Endothelial cell (in vitro differentiated cells): Measurements from ENCODE around the gene PBLD. TPM values are rescaled to one million over a fixed set of nuclear protein-coding genes. Genes with fewer than 3 reads are reported as not detected.

Experiments
- DNase-seq: peaks from one replicate; pipeline ENCODE4 v3.0.0; 2021; ENCODE audit warnings: low spot score
- H3K27ac Mint-ChIP-seq: one replicate; pipeline ENCODE4 v1.8.0; 2021; ENCODE audit warnings: mixed read lengths, inconsistent platforms; ENCODE audit not compliant: unreplicated experiment
- H3K27me3 Mint-ChIP-seq: one replicate; pipeline ENCODE4 v1.8.0; 2021; ENCODE audit warnings: mild to moderate bottlenecking, moderate library complexity, mixed read lengths, inconsistent platforms; ENCODE audit not compliant: unreplicated experiment
- H3K36me3 Mint-ChIP-seq: one replicate; pipeline ENCODE4 v1.8.0; 2021; ENCODE audit warnings: mild to moderate bottlenecking, low read depth, mixed read lengths, inconsistent platforms; ENCODE audit not compliant: unreplicated experiment
- H3K4me1 Mint-ChIP-seq: one replicate; pipeline ENCODE4 v1.8.0; 2021; ENCODE audit warnings: mild to moderate bottlenecking, mixed read lengths, inconsistent platforms; ENCODE audit not compliant: unreplicated experiment
- H3K4me3 Mint-ChIP-seq: one replicate; pipeline ENCODE4 v1.8.0; 2021; ENCODE audit warnings: mild to moderate bottlenecking, mixed read lengths, inconsistent platforms; ENCODE audit not compliant: unreplicated experiment
- H3K9me3 Mint-ChIP-seq: one replicate; pipeline ENCODE4 v1.8.0; 2021; ENCODE audit warnings: mixed read lengths, inconsistent platforms; ENCODE audit not compliant: unreplicated experiment
- total RNA-seq: library from RNA; stranded (reverse); fragmentation: NEBNext Ultra II Directional; extraction: Animal tissue kit (Norgen Biotek cat#: 25700); gene quantifications from one replicate; pipeline ENCODE4 v1.2.1, GENCODE V29; 2021; ENCODE audit not compliant: unreplicated experiment
- TF ChIP-seq, protein P1 (sequence below): fragments of 200-600 bp; sonication (generic); IDR thresholded peaks from one replicate; pipeline ENCODE4 v1.5.0; 2021; ENCODE audit warnings: antibody characterized with exemption; ENCODE audit not compliant: unreplicated experiment

Gene PBLD
- total RNA-seq, 1 donor from 2014 or later, result 3.2 TPM

DNA sequence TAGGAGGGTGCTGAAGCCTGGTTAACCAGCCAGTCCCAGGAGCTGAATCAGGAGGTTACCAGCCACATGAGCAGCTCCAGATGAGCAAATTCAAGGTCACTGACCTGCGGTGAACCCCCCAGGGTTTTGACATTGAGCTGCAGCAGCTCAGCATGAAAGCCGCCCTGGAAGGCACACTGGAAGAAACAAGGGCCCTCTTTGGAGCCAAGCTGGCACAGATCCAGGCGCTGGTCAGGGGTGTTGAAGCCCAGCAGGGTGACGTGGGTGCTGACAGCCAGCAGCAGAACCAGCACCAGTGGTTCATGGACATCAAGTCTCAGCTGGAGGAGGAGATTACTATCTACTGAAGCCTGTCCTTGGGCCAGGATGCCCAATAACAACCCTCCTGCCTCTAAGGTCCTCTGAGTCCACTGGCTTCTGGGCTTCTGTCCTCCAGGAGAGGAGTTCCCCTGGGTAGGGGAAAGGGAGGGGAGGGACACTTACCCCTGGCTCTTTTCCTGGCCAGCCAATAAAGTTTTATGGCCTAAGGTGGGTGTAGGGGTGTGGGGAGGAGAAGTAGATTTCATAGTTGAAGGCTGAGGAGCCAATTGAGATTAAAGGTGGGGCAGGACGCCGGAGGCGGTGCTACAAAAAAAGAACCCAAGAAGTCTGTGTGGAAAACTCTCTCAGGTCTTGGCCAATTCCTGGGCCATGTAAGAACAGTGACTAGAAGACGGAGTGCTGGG is 71.4 kb downstream of the PBLD start:
- no peak for DNase-seq
- Mint-ChIP-seq H3K36me3 (no peaks in the 10 kb centered on the region), H3K4me1 (no peaks in the 10 kb centered on the region), H3K9me3 (peaks cover 5% of the 10 kb centered on the region), H3K27me3 (no peaks in the 10 kb centered on the region), H3K27ac (no peak overlapping the region), H3K4me3 (no peak overlapping the region)
- TF ChIP-seq, protein P1, sequence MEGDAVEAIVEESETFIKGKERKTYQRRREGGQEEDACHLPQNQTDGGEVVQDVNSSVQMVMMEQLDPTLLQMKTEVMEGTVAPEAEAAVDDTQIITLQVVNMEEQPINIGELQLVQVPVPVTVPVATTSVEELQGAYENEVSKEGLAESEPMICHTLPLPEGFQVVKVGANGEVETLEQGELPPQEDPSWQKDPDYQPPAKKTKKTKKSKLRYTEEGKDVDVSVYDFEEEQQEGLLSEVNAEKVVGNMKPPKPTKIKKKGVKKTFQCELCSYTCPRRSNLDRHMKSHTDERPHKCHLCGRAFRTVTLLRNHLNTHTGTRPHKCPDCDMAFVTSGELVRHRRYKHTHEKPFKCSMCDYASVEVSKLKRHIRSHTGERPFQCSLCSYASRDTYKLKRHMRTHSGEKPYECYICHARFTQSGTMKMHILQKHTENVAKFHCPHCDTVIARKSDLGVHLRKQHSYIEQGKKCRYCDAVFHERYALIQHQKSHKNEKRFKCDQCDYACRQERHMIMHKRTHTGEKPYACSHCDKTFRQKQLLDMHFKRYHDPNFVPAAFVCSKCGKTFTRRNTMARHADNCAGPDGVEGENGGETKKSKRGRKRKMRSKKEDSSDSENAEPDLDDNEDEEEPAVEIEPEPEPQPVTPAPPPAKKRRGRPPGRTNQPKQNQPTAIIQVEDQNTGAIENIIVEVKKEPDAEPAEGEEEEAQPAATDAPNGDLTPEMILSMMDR, result no peak

DNA sequence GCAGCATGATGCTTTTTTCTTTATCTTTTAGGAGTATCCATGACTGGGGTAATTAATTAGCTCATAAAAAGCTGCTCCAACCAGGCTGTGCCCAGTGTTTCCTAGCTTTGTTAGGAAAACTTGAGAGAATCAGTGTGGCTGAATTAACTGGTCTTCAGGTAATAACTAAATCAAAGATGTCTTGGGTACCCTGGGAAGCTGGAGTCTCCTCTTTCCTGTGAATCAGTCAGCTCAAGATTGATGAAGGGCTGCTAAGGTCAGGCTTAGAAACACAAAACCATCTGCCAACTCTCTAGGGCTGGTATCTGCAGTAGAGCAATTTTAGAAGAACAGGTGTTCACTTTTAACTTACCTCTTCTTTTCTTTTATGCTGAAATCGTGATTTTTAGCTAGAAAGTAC is 79.4 kb downstream of the PBLD start:
- Mint-ChIP-seq H3K27ac (no peak overlapping the region), H3K36me3 (no peaks in the 10 kb centered on the region), H3K4me1 (no peaks in the 10 kb centered on the region), H3K9me3 (no peaks in the 10 kb centered on the region), H3K27me3 (no peaks in the 10 kb centered on the region), H3K4me3 (no peak overlapping the region)
- TF ChIP-seq, protein P1, result no peak
- DNase-seq, result no peak

DNA sequence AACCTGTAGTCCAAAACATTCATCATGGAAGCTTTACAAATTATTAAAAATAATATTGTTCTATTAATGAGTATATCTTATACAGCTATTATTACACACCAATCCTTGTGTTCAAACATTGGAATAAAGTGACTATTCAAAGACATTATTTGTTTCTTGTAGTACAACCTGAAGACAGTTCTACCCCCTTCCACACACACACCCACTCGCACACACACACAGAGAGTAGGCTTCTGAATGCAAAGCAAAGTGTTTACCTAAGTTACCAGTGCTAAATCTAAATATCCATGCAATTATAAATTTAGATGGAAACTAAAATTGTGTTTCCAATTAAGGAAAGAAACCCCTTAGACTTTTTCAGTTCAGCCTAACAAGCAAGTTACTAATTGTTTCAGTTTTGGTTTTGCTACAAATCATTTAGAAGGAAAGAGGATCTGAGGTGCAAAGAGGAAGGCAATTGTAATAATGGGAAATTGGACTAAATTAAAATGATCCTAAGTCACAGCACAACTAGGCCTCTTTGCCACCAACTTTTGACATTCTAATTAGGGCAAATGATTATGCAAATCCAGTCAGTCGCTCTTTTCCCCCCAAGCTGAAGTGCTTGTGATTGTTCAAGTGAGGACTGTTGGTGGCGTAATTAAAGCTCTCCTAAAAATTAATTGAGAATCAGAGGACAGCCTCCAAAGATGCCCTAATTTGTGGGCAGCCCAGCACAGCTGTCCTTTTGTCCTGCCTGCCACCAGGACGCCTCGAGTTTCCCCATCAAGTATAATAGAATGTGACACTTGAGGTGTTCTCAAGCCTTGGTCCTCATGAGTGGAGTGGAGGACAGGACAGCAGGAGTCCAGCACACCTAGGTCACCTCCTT is 80.9 kb downstream of the PBLD start:
- no peaks in the 10 kb centered on the region for H3K9me3 Mint-ChIP-seq
- H3K27me3 Mint-ChIP-seq, result no peaks in the 10 kb centered on the region
- TF ChIP-seq, protein P1, result no peak
- no peaks in the 10 kb centered on the region for H3K36me3 Mint-ChIP-seq
- H3K27ac Mint-ChIP-seq, result no peak overlapping the region
- H3K4me3 Mint-ChIP-seq, result no peak overlapping the region
- no peak for DNase-seq
- no peaks in the 10 kb centered on the region for H3K4me1 Mint-ChIP-seq

DNA sequence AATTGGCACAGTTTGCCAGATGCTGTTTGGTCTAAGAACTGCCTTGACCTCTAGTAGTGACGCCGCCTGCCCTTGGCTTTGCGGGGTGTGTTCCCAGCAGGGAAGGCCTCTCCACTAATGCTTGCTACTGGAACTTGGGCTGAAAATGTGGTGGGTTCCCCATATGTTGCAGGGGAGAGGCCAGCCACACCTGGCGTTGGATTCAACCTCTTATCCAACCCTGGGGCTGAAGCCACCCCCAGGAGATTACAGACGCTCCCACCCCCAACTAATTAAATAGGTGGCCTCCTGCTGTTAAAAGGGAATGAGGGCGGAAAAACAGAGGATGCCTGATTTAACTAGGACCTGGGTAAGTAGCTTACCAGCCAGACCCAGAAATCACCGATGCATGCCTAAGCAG is 81.6 kb downstream of the PBLD start:
- no peaks in the 10 kb centered on the region for H3K4me1 Mint-ChIP-seq
- TF ChIP-seq, protein P1, result no peak
- no peak for DNase-seq
- H3K36me3 Mint-ChIP-seq, result no peaks in the 10 kb centered on the region
- H3K4me3 Mint-ChIP-seq, result no peak overlapping the region
- H3K9me3 Mint-ChIP-seq, result no peaks in the 10 kb centered on the region
- H3K27me3 Mint-ChIP-seq, result no peaks in the 10 kb centered on the region
- H3K27ac Mint-ChIP-seq, result no peak overlapping the region

DNA sequence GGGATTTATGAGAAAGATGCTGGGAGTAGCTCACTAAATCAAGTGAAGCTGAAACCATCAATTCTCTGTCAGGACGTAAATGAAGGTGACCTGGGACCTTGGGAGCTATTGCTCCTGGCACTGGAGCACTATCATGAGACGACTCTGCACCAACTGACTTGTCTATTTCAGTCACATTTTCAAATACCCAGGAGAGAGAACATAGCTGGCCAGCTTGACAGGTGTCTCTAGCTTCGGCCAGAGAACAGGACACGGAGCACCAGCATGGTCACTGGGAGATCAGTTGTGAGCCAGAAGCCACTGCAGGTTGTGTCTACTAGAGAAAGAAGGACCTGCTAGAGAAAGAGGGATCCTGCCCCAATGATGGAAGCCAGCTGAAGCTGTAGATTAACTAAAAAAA is 83.4 kb downstream of the PBLD start:
- Mint-ChIP-seq H3K9me3 (no peaks in the 10 kb centered on the region), H3K4me3 (no peak overlapping the region)
- TF ChIP-seq, protein P1, result no peak

More for the DNA sequence above, 83.4 kb downstream of the PBLD start:
- H3K4me1 Mint-ChIP-seq, result no peaks in the 10 kb centered on the region
- DNase-seq, result no peak
- H3K36me3 Mint-ChIP-seq, result no peaks in the 10 kb centered on the region
- no peak overlapping the region for H3K27ac Mint-ChIP-seq
- H3K27me3 Mint-ChIP-seq, result no peaks in the 10 kb centered on the region
